HG03342 (cell line): ENCODE results near the gene VEPH1.

Source experiments
- ATAC-seq: cut with Tn5 transposase; IDR thresholded peaks from one replicate; pipeline ENCODE4 v1.9.1; 2021; ENCODE audit warnings: mild to moderate bottlenecking, moderate library complexity; ENCODE audit not compliant: unreplicated experiment

VEPH1 gene

DNA sequence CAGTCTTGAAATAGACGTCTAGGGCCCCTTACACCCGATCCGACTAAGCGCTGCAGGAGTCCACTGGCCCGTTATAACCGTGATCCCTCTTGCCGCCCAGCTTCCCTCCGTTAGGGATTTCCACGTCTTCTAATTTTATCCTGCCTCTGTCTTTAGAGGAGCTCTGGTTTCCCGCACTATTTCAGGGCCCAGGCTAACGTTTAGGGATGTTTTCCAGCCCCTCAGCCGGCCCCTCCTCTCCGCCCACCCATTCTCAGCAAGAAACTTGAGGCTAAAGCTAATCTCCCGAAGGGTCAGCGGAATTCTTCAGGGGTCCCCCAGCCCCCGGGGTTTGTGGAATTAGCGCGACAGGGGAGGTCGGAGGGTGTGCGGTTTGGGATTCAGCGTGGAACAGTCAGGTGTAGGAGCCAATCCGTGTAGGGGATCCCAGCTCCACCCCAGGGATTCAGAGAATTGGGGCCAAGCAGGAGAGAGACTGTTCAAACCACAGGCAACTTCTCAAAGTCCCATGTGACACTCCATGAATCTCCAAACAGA is 65.0 kb downstream of the VEPH1 start:
- no peak for ATAC-seq

DNA sequence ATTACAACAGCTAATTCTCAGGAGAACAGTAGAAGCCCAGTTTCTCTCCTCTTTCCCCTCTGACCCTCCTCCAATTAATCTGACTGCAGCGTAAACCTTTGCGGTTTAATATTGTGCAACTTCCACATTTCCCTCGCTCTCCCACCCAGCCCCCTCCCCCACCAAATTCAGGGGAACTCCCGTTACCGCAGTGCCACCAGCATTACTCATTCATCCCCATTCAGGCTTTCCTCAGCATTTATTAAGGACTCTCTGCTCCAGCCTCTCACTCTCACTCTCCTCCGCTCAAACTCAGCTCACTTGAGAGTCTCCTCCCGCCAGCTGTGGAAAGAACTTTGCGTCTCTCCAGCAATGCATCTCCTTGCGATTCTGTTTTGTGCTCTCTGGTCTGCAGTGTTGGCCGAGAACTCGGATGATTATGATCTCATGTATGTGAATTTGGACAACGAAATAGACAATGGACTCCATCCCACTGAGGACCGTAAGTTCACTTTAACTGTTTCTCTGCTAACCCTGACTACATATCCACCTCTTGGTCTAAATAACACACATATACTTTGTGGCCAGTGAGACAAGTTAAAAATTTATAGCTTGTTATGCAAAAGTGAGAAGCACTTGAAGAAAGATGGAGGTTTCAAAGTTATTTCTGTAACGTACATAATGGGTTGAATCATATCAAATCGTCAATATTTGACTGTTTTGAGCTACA is 66.5 kb downstream of the VEPH1 start, which contains the start of gene PTX3:
PTX3 (plus strand) TSS at position 268 of the 709 bp plus-strand sequence; CDS start at position 352, 84 bp downstream.
- ATAC-seq, result no peak

DNA sequence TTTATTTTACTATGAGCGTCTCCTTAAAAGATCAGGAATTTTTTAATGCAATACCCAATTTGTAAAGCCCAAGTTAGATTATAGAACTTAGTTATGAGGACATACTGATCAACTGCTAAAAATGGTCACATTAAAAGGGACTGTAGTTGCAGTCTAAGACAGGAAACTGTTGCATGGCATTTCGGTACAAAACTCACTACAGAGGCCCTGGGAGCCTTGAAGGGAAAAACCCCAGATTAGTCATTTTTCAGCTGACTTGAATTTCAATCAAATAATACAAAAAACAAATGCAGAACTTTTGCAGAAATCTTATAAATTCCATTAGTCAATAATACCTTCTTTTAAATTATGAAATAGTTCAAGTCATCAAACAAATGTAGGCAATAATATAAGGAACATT is 73.5 kb downstream of the VEPH1 start:
- no peak for ATAC-seq

DNA sequence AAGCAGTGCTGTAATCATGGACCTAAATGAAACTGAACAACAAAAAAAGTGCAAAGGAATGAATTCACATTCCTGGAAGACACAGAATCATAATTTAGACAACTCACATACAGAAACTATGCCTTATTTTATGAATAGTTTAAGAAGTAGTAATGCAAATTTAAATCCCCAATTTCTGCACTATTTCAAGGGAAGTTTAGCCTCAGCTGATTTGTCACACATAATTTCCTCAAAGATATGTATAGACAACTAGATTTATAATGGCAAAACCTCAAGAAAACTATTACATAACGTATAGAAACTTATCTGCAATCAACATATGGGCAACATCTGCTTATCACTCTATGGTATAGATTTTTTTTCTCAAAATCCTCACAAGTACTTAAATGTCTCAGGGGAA is 74.4 kb downstream of the VEPH1 start:
- ATAC-seq, result no peak

DNA sequence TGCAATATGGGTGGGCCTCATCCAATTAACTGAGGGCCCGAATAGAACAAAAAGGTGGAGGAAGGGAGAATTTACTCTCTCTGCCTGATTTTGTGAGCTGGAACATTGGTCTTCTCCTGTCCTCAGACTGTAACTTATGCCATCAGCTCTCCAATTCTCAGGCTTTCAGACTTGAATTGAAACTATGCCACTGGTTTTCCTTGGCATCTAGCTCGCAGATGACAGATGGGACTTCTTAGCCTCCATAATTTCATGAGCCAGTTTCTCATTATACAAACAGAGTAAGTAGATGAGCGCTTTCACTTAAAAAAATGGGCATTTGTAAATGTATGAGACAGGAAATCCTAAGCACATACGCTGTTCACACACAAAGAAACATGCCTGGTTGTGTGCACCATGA is 75.3 kb downstream of the VEPH1 start:
- no peak for ATAC-seq

DNA sequence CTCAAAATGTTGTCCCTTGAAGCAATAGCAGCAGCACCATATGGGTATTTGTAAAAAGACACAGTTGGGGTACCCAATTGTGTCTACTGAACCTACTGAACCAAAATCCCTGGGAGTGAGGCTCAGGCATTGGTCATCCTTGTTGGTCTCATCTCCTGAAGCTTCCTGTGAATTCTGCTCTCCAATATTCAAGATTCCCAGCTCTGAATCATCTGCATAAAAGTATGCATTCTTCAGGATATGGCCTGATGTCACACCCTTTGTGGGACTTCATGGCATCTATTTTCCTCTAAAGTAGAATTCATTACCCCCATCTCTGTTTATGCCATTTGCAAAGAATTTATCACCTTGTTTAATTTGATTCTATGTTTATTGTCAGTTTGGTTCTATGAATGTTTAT is 79.9 kb downstream of the VEPH1 start:
- ATAC-seq, result no peak

DNA sequence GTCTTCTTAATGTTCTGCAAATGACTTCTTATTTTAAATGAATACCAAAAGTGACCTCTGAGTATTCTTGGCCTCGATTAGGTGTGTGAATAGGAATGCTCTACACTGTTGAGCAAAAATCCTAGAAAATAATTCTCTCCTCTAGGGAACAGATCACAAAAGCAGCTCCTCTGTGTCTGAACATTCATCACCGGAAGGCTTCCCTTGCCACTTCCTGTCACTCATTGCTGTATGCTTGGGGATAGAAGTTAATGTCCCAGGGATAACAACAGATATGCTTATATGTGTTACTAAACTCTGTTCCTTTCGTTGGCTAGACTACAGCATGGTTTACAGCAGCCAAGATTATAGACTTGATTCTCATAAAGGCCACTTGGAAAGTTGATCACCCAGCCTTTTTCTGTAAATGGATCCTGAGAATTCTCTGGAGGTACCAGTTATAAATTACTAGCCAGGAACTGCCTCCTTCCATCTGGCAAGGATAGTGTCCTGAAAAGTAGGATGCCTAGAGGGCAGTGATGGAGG is 82.5 kb downstream of the VEPH1 start:
- no peak for ATAC-seq

DNA sequence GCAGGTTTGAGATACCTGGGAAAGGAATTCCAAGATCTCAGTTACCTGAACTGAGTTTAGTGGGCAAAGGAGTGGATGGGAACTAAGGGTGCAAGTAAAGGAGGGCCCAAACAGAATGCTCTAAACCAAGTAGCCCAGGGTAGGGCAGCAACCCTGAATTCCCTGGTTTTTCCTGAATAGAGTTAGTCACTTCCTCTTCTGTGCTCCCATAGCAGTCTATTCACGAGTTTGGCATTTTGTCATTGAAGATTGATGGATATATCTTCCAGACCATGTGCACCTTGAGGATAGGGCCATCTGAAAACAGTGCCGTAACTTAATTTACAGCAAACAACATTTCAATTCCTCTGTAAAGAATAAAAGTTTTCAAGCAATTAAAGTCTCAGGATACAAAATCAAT is 85.1 kb downstream of the VEPH1 start:
- ATAC-seq, result no peak

DNA sequence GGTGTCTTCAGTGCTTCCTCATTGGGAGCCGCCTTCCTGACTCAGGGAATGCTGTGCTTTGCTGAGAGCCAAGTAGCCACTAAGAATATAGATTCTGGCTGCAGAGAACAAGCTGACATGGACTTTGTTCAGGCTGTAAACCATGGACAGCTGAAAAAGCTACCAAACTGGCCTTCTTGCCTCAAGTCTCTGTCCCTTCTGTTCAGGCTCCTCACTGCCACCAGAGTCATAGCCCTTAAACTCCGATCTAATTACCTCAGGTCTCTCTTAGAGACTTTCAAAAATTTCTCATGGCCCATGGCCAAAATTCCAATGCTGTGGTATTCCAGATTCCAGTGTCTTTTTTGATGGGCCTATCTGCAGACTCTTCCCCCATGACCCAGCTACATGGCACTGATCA is 86.0 kb downstream of the VEPH1 start:
- ATAC-seq, result no peak

DNA sequence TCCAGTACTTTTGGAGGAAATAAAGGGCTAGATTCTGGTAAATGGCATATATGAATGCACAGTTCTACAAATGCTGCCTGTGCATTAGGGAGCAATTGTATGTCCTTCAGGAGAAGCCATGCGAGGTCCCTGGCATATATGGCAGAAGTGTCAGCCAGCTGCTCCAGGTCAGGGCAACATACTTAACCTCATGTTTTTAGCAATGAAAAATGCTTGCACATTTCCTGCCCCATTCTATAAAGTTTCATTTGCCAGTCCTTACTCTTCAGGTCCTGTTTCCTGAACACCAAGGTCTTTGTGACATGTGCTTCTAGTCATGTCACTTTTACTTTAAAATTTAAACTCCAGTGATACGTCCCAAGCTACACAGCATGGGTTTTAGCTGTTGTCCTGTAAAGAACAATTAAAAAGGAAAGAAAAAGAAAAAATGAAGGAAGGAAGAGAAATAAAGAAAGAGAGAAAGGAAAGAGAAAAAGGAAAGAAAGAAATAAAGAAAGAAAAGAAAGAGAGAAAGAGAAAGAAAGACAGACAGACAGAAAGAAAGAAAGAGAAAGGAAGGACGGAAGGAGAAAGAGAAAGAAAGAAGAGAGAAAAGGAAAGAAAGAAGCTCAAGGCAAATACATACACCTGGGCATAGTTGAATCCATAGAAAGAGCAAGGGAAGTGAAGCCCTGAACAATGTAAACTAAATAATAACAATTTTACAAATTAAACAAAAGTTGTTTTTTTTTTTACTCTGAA is 86.7 kb downstream of the VEPH1 start:
- ATAC-seq, result no peak

DNA sequence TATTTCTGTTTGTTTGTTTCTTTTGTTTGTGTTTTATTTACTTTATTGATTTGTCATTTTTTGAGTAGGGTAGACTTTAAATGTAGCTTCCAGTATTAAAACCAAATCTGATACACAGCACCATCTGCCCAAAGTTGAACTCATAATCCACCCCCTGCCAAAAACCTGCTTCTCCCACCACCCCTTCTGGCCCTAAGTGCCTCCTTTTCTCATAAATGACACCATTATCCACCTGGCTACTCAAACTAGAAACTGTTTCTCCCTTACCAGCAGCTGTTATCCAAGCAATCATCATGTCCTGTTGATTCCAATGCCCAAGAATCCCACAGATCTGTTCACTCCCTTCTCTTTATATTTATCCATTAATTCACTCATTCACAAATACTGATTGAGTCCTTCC is 88.4 kb downstream of the VEPH1 start:
- ATAC-seq, result no peak

DNA sequence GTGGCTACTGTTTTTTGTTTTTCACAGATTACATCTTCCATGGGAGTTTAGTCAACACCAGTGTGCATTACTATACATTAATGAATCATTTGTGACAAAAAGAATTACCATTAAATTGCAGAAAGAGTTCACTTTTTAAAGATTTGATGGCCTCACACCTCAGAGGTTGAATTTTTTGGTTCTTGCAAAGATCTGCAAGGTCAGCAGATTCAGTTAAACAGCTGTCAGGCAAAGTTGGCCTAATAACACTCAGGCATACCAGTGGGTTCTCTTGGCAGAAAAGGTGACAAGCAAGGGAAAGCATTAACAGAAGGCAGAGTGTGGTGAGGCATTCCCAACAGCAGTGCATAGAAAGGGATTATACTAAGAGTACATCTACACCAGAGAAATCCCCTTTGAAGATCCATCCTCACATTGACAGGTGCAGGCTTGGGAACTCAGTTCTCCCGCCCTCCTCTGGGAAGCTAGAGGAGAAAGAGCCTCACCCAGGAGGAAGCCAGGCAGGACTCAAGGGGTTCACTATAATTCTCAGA is 90.8 kb downstream of the VEPH1 start:
- no peak for ATAC-seq

DNA sequence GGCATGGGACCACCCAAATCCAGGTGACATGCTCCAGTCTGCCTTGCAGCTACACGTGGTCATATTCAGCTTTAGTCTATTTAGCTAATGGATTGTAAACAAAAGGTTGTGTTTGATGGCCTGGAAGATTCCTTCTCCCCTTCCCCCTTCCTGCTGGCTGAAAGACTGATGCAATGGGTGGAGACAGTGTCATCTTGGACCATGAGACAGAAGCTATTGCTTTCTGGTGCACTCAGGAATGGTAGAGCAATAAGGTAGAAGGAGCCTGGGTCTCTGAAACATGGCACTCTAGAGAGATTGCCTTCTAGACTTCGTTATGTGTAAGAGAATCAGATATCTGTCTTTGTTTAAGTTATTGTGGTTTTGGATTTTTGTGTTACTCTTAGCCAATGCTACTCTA is 92.3 kb downstream of the VEPH1 start:
- ATAC-seq, result no peak

DNA sequence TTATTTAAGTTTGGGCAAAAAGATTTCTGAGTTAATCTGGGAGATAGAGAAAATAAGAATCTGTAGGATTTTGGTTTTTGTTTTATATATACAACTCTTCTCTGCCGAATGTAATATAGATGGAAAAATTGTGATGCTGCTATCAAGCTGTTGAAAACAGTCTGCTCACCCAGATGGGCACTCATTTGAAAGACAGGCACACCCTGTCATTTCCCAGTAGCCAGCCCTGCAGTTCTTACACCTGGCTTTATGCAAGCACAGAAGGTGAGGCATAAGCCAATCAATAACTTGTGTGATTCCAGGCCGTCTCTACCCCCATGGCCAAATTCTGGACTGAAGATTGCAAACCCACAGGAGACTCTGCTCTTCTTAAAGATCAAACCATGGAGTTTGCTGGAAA is 93.7 kb downstream of the VEPH1 start:
- ATAC-seq, result no peak

DNA sequence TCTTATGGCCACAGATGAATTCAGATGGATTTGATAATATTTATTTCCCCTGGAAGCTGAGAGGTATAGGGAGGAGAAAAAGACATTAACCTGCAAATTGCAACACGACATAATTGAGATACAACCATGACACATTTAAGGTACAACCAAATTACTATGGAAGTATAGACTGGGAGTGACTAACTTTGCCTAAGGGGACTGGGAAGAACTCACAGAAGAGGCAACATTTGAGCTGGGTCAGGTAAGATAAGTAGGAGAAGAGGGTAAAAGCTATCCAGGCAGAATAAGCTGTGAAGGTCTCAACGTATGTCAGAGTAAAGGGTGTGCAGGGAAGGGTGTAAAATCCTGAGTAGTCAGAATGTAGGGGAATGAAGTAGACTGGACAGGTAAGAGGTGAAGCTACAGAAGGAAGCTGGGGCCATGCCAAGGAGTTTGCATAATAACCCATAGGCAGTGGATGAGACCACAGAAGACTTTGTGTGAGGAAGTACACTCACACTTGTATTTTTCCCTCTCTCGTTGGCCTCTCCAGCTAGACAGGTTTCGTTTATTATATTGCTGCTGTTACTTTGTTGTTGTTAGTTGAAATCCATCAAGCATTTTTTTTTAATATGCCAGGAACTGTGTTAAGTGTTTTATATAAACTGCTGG is 94.6 kb downstream of the VEPH1 start:
- ATAC-seq, result no peak

DNA sequence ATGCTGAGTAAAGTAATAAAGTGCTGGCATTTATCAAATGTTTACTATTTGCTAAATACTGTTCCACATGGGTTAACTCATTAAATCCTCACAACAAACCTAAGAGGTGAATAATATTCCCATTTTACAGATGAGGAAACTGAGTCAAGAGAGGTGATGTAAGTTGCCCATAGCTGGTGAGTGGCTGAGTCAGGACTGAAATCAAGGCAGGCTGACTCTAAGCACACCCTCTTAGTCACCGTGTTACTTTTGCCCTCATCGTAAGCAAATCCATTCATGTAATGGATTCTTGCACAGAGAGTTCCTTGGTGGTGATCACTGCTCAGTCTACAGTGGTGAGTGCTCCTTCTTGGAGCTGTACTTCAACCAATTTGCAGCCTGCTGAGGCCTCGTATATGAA is 95.4 kb downstream of the VEPH1 start:
- no peak for ATAC-seq

DNA sequence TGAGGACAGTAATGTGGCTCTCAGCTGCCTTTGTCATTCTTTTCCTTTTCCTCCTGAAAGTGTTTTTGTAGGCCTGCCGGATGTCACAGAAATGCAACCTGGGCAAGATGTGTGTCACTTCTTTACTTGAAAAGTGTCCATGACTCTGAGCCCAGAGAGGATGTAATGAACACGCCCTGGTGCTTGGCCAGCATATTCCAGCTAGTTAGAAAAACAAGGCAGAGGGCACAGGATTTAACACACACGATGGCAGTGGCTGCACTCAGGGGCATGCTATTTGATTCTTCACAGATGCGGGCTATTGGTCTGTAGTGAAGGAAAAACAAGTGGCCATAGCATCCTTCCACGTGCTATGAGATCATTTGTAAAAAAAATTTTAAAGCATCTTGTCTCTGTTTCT is 96.8 kb downstream of the VEPH1 start:
- ATAC-seq, result no peak

DNA sequence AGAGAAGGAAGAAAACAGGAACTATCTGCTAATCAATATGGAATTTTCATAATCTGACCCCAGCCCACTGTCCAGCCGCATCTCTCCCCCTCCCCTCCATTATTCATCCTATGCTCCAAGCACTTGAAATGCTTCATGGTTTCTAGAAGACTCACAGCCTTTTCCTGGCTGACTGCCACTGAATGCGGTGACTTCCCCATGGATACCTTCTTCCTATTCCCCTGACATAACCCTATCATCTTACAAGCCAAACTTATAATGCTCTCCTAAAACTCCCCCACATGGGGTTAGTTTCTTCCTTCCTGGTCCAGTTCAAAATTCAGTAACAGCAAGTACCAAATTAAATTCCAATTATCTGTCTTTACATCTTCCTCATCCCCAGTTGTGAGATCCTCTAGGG is 97.8 kb downstream of the VEPH1 start:
- ATAC-seq, result no peak

DNA sequence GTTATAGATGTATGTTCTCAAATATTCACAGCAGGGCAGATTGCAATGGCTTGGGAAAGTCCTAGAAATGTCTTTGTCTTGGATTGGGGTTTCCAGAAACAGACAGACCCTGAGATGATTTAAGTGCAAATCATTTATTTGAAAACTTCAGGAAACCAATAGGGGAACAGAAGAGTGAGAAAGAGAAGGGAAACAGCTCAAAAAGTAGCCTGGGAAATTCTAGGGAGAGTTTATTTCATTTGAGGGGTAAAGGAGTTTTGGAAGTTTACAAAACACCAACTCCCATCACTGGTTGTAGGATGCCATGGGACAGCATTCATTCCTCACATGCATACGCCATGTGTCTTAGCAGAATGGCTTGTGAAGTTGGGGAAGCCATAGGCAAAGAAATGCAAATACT is 98.8 kb downstream of the VEPH1 start:
- ATAC-seq, result no peak

DNA sequence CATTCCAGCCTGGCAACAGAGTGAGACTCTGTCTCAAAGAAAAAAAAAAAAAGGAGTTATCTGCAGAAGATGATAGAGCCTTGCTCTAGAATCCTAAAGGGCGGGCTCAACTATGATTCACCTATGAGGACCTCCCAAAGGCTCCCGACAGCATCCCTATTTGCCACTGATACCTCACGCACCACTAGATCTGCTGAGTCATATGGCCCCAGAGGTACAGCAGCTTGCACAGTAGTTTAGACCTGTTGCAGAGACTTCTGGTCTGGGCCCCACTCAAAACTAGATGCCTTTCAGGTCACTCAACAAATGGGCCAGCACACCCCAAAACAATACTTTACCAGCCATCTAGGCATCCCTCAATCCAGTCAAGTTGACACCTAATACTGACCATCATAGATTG is 104.6 kb downstream of the VEPH1 start:
- ATAC-seq, result no peak

DNA sequence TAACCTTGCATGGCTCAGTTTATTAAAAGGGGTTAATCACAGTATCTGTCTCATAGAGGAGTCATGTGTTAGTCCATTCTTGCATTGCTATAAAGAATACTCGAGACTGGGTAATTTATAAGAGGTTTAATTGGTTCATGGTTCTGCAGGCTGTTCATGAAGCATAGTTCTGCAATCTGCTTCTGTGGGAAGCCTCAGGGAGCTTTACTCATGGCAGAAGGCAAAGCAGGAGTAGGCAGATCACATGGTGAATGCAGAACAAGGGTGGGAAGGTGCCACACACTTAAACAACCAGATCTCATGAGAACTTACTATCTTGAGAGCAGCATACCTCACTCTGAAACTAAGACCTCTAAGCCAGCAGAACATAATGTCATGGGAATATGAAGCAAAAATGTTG is 108.8 kb downstream of the VEPH1 start:
- ATAC-seq, result no peak
